Endometrium (tissue), 2 donors: ENCODE results near the gene SIGLEC7.
A peak's percentile ranks its signal among the peaks of the same experiment; 100 is the strongest.

Source experiments
- FAIRE-seq: peaks from 2 replicates; lab custom pipeline; 2012; peaks lifted over from hg19 to GRCh38; lab: Jason Lieb, UNC
- donor health status: control.
- donor health status: control.

Gene SIGLEC7

DNA sequence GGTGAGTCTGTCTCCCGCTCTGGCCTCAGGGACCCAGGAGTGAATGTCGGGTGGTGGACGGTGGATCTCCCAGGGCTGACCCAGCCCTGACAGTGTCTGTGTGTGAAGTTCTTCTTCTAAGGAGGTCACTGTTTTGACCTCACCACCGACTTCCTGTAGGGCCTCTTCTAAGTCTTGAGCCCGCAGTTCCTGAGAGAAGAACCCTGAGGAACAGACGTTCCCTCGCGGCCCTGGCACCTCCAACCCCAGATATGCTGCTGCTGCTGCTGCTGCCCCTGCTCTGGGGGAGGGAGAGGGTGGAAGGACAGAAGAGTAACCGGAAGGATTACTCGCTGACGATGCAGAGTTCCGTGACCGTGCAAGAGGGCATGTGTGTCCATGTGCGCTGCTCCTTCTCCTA is at the start of gene SIGLEC7:
SIGLEC7 (plus strand) TSS at position 183 of the 400 bp plus-strand sequence; CDS start at position 252, 69 bp downstream.
- FAIRE-seq = no peak

GRCh38 chr19:51093101-51093500 is 49.0 kb upstream of the SIGLEC7 start:
- no peak for FAIRE-seq

DNA sequence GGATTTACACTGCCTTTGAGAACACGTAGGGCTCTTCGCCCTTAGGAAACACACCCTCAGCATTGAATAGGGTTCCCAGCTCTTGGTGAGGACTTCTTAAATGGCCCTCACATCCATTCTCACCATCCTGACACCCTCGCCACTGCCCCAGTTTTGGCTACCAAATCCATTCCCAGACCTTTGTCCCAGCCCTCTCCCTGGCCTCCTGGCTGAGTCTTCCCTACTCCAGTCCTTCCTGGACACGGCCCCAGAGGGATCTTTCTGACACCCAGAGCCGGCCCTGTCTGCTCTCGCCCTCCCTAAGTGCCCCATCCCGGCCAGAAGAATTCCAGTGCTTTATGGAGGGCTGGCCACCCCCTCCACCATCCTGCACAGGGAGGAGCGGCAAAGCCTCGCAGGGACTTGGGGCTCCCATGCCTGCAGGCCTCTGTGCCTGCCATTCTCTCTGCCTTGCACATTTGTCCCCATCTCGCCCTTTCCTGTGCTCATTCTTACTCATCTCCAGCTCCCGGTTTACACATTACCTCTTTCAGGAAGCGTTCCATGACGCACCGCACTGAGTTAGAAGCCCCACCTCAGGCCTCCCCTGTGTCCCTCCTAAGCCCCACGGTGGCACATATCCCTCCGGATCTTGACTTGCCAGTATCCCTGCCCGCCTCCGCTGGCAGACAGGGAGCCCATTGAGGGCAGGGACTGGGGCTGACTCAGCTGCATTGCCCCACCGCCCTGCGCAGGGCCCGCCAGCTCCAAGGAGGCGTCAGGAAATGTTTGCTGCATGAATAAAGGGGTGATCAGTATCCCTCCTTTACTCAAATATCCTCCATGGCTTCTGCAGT is 48.4 kb upstream of the SIGLEC7 start:
- FAIRE-seq = no peak

- FAIRE-seq = no peak
These were observed 47.3 kb upstream of the SIGLEC7 start for GRCh38 chr19:51094696-51095279.

DNA sequence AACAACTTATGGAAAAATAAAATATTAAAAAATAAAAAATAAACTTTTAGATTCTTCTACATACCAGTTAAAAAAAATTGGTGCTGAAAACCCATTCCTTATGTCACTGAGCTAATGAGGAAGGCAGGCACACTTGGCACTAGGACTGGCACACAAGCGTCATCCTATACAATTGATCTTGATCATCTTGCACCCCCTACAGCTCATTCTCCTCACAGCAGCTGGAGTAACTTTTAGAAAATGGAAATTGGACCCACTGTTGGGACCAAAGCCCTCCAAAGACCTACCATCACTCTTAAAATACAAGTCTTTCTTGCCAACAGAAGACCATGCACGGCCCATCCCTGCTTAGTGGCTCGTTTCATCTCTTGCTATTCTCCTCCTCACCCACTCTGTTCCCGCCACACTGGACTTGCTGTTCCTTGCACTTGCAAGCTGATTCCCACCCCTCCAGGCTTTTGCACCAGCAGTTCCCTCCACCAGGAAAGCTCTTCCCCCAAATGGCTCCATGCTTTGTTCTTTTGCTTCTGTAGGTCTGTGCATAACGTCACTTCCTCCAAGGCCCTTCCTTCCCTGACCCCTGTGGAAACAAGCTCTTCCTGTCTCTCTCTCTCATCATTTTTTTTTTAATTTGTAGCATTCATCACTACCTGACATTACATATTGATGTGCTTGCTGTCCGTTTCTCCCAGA is 45.5 kb upstream of the SIGLEC7 start:
- no peak for FAIRE-seq

DNA sequence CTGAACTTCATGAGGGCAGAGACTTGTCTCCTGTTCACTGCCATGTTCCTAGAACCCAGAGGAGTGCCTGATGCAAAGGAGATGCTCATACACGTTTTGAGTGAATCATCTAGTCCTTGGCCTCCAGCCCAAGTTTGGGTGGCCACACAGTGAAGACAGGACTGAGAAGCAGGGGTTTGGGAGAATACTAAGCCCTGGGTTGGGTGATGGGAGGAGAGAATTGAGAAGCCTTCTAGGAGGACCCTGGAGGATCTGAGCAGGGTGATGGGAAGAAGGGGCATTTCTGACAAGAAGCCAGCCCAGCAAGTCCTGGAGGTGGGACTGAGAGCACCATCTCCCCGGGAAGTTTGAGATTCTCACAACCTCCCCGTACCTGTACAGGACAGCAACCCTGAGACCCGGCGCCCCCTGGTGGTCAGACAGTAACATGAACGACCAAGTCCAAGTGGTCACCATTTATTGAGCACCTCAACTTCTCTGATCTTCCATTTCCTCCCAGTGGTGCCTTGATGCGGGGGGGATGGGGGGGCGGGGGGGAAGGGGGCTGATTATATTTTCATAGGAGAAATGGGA is 44.8 kb upstream of the SIGLEC7 start:
- FAIRE-seq = no peak

DNA sequence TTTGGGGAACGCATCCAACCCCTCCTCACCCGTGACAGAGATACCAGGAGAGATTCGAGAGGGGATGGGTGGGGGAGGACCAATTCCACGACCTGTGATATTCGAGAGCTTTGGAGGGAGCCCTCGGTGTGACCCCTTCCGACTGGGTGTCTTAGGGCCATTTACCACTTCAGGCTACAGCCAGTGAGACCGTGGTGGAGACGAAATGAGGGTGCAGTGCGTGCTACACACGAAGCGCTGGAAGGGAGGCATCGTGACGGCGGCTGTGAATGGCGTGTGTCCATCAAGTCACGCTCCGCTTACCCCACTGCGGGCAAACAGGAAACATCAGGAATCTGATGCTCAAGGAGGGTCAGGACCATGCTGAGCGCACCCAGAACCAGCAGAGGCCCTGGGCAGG is 44.3 kb upstream of the SIGLEC7 start:
- no peak for FAIRE-seq

DNA sequence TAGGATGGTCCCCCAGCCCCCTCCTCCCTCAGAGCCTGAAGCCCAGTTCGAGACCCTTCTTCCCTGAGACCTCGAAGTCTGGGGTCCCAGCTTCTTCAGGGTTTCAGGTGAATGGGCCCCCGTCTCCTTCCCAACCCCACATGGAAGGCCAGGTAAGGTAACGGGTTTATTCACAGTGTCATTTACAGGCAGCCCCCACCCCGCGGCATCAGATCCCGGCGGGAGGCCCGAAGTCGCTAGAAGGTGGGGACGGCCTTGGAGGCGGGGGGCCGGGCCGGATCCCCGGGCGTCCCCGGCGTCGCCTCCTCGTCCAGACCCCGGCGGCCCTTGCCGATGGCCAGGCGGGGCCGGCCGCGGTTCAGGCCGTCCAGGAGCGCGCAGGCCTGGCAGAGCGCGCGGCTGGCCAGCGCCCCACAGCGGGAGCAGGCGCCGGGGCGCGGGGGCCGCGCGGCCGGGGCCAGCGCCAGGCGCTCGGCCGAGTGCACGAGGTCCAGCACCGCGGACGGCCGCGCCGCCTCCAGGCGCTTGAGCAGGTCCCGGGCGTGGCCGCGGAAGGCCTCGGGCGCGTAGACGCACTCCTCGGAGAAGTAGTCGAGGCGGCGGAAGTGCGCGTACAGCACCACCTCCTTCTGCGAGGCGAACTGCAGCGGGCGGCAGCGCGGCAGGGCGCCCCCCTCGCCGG is 43.6 kb upstream of the SIGLEC7 start:
- FAIRE-seq = no peak

DNA sequence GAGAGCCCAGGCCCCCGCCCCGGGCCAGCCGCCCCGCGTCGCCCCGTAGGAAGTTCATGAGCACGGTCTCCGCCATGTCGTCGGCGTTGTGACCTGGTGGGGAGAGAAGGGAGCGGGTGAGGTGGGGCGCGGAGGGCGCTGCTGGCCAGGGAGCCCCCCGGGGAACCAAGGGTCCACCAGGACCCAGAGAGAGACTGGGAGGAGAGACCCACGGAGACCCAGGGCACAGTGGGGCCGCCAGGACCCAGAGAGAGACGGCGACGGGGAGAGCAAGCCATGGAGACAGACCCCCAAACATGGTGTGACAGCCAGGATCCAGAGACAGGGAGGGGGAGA is 43.1 kb upstream of the SIGLEC7 start:
- no peak for FAIRE-seq

DNA sequence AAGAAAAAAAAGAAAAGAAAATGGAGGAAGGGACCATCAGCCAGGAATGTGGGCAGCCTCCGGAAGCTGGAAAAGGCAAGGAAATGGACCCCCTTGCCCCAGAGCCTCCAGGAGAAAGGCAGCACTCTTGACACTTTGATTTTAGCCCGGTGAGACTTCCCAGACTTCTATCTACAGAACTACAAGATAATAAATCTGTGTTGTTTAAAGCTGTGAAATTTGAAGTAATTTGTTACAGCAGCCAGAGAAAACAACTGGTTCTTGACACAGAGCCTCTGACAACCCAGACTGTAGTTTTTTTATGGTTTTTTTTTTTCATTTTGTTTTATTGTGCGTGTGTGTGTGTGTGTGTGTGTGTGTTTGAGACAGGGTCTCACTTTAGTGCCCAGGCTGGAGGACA is 41.5 kb upstream of the SIGLEC7 start:
- FAIRE-seq = no peak

GRCh38 chr19:51101171-51101865 is 40.8 kb upstream of the SIGLEC7 start:
- no peak for FAIRE-seq

- no peak for FAIRE-seq
These were observed 39.1 kb upstream of the SIGLEC7 start for GRCh38 chr19:51102991-51103390.

DNA sequence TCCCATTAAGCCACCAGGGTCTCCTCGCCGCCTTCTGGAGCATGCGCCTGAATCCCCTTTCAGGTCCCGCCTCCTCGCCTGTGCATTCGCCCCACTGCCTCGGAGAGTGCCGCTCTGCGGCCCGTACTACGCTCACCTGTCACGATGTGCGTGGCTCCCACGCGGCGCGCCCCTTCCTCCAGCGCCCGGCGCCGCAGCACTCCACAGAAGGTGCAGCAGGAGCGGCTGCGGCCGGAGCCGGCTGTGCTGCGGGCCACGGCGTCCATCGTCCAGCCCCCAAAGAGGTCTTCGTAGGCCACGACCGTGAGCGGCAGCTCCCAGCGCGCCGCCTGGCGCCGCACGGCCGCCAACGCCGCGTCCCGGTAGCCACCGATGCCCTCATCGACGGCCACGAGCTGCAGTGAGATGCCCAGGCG is 38.2 kb upstream of the SIGLEC7 start:
- FAIRE-seq = no peak

GRCh38 chr19:51107406-51108065 is 34.6 kb upstream of the SIGLEC7 start:
- no peak for FAIRE-seq

DNA sequence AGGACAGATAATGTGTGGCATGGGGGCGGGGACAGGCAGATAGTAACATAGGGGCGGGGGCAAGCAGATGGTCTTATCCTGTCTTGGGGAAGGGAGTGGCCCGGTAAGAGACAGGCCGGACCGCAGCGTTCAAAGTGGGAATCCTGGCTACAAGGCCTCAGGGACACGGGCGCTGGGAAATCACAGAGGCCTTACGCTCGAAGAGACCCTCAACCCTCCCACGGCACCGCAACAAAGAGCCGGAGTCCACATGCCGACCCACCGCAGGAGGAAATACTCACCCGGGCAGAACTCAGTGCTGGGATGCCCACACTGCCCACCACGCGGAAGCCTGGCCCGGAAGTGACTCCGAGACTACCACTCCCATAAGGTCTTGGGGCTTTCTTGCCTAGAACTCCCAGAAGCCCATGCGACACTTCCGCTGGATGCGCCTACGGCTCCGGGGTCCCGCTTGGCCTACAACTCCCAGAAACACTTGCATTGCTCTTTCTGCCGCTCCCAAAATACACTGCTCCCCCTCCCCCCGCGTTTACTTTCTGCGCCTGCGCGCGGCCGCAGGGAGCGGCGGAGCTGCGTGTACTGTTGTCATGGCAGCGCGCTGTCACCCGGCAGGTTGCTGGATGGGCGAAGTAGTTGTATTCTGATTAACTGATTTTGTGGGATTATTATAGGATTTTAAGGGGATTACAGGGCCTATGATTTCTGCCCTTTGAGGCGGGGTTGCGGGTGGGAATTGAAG is 33.9 kb upstream of the SIGLEC7 start, which contains the start of gene CTU1:
CTU1 (minus strand) TSS at position 344 of the 739 bp plus-strand sequence. CDS start 3,840 bp downstream, outside the sequence.
- peak; percentile 98 for FAIRE-seq

- no peak for FAIRE-seq
These were observed 33.3 kb upstream of the SIGLEC7 start for GRCh38 chr19:51108805-51109146.

DNA sequence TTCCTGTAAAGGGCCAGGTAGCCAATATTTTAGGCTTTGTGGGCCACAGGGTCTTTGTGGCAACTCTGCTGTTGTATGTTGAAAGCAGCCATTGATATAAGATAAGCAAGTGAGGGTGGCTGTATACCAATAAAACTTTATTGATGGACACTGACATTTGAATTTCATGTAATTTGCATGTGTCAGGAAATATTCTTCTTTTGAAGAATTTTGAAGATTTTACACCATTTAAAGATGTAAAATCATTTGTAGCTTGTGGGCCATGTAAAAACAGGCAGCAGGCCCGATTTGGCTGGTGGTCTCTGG is 31.5 kb upstream of the SIGLEC7 start:
- no peak for FAIRE-seq

- FAIRE-seq = no peak
These were observed 30.5 kb upstream of the SIGLEC7 start for GRCh38 chr19:51111606-51112005.

GRCh38 chr19:51114087-51114729 is 27.9 kb upstream of the SIGLEC7 start:
- FAIRE-seq = no peak

GRCh38 chr19:51116736-51117286 is 25.3 kb upstream of the SIGLEC7 start:
- no peak for FAIRE-seq
